ENCODE results near the gene LAMA2.
"Not testable (repeated sequence)": the region's sequence is repeated elsewhere in the genome, so short reads cannot be mapped to it uniquely, and the experiment has no call there.

The LAMA2 gene

GRCh38 chr6:129007701-129008373 lies 124.9 kb downstream of the LAMA2 start:
- DNase-seq = no peak

GRCh38 chr6:129008591-129008990 lies 125.7 kb downstream of the LAMA2 start:
- DNase-seq = no peak

- no peak for DNase-seq
Observed at GRCh38 chr6:129009851-129010250, 126.9 kb downstream of the LAMA2 start.

GRCh38 chr6:129014302-129014701 lies 131.4 kb downstream of the LAMA2 start:
- no peak for DNase-seq

- DNase-seq = no peak
Observed at GRCh38 chr6:129015721-129016120, 132.8 kb downstream of the LAMA2 start.

- DNase-seq = no peak
Observed at GRCh38 chr6:129016844-129017243, 133.9 kb downstream of the LAMA2 start.

GRCh38 chr6:129022011-129022553 lies 139.1 kb downstream of the LAMA2 start:
- no peak for DNase-seq

GRCh38 chr6:129026601-129027000 lies 143.7 kb downstream of the LAMA2 start:
- DNase-seq = no peak

GRCh38 chr6:129029778-129030177 lies 146.8 kb downstream of the LAMA2 start:
- no peak for DNase-seq

GRCh38 chr6:129030215-129030614 lies 147.3 kb downstream of the LAMA2 start:
- no peak for DNase-seq

- no peak for DNase-seq
Observed at GRCh38 chr6:129031051-129031599, 148.2 kb downstream of the LAMA2 start.

GRCh38 chr6:129032602-129033001 lies 149.7 kb downstream of the LAMA2 start:
- DNase-seq = no peak

GRCh38 chr6:129033180-129033579 lies 150.2 kb downstream of the LAMA2 start:
- no peak for DNase-seq

- no peak for DNase-seq
Observed at GRCh38 chr6:129033581-129033980, 150.6 kb downstream of the LAMA2 start.

GRCh38 chr6:129041563-129041962 lies 158.6 kb downstream of the LAMA2 start:
- no peak for DNase-seq

GRCh38 chr6:129046526-129046925 lies 163.6 kb downstream of the LAMA2 start:
- no peak for DNase-seq

- DNase-seq = no peak
Observed at GRCh38 chr6:129047834-129048233, 164.9 kb downstream of the LAMA2 start.

GRCh38 chr6:129050086-129050485 lies 167.1 kb downstream of the LAMA2 start:
- DNase-seq = no peak

GRCh38 chr6:129053143-129053542 lies 170.2 kb downstream of the LAMA2 start:
- not testable (repeated sequence) for DNase-seq

GRCh38 chr6:129055796-129056195 lies 172.9 kb downstream of the LAMA2 start:
- DNase-seq = no peak

GRCh38 chr6:129059650-129060049 lies 176.7 kb downstream of the LAMA2 start:
- DNase-seq = no peak

GRCh38 chr6:129069006-129069405 lies 186.1 kb downstream of the LAMA2 start:
- no peak for DNase-seq

- no peak for DNase-seq
Observed at GRCh38 chr6:129073051-129073450, 190.1 kb downstream of the LAMA2 start.

GRCh38 chr6:129073691-129074395 lies 190.9 kb downstream of the LAMA2 start:
- DNase-seq = no peak
